MM.1S (cell line): ENCODE results near the gene FCSK.

Experiments
- EZH2 ChIP-seq: fragments of 300-600 bp; sonication (generic); optimal IDR thresholded peaks from 2 replicates; pipeline ENCODE3; 2017; ENCODE audit warnings: low read depth, mild to moderate bottlenecking, antibody characterized with exemption, low read length, mixed read lengths
- TF ChIP-seq, protein P1 (sequence below): fragments of 300-600 bp; sonication (generic); IDR thresholded peaks from 2 replicates; pipeline ENCODE4 v1.5.1; 2016; ENCODE audit warnings: antibody characterized with exemption, low read length, mixed read lengths

DNA sequence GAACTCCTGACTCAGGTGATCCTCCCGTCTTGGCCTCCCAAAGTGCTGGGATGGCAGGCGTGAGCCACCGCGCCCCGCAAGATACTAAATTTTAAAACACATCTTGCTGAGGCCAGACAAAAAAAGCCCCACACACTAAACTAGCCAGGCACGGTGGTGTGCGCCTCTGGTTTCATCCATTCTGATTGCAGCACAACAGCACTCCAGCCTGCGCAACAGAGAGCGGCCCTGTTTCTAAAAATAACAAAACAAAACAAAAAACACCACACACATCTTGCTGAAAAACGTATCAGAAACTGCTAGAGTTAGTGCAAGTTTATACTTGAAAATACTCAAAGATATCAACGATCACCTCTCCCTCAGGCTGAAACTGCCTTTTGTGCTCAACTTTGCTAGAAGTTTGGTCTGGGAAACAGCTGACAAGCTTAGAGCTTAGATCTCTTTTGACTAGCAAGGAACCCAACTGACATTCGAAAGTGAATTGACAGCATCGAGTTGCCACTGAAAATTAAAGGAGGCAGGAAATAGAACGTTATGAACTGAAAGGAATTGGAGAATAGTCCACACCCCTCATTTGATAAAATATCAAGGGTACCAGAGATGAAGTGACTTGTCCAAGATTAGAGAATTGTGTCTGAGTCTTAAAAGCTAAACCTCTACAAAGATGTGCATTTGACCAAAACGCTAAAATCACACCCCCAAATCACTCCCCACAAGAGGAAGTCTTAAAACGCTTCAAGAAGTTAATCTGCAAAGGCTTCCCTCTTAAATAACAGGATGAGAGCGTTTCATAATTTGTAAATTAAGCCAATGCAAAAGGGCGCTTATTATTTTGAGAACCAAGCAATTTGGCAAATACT, 68.1 kb downstream of the FCSK start:
- TF ChIP-seq, protein P1, sequence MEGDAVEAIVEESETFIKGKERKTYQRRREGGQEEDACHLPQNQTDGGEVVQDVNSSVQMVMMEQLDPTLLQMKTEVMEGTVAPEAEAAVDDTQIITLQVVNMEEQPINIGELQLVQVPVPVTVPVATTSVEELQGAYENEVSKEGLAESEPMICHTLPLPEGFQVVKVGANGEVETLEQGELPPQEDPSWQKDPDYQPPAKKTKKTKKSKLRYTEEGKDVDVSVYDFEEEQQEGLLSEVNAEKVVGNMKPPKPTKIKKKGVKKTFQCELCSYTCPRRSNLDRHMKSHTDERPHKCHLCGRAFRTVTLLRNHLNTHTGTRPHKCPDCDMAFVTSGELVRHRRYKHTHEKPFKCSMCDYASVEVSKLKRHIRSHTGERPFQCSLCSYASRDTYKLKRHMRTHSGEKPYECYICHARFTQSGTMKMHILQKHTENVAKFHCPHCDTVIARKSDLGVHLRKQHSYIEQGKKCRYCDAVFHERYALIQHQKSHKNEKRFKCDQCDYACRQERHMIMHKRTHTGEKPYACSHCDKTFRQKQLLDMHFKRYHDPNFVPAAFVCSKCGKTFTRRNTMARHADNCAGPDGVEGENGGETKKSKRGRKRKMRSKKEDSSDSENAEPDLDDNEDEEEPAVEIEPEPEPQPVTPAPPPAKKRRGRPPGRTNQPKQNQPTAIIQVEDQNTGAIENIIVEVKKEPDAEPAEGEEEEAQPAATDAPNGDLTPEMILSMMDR, result no peak
- TF ChIP-seq EZH2, result no peak
